HL-60 (cell line): ENCODE data around the gene MPV17L2.

ENCODE experiments used
- DNase-seq, 2 experiments: peaks; one replicate each; pipeline ENCODE4 v3.0.0-alpha.2; 2010 to 2020; ENCODE audit warnings: low read depth in 1 of 2, low spot score in 1 of 2
- H3K27ac ChIP-seq: fragments of 250-450 bp; sonication (Bioruptor Pico); replicated peaks from 2 replicates; pipeline ENCODE4 v1.5.1; 2020; ENCODE audit warnings: mild to moderate bottlenecking, moderate library complexity
- H3K27me3 ChIP-seq: fragments of 250-450 bp; sonication (Bioruptor Pico); 2 replicates; pipeline ENCODE4 v1.5.1; 2021; ENCODE audit warnings: mild to moderate bottlenecking, moderate library complexity; ENCODE audit not compliant: insufficient read depth, poor library complexity, severe bottlenecking
- H3K4me3 ChIP-seq: replicated peaks from 2 replicates; pipeline ENCODE4 v1.5.1; 2011; ENCODE audit warnings: mild to moderate bottlenecking, control low read depth, low read length; ENCODE audit not compliant: insufficient read depth
- GABPA ChIP-seq: IDR thresholded peaks from 2 replicates; pipeline ENCODE4 v1.6.1; 2012; ENCODE audit warnings: low read depth
- POLR2AphosphoS5 ChIP-seq: IDR thresholded peaks from 2 replicates; pipeline ENCODE4 v1.6.1; 2012; ENCODE audit warnings: low read depth
- SPI1 ChIP-seq: IDR thresholded peaks from 2 replicates; pipeline ENCODE4 v1.6.1; 2012; ENCODE audit warnings: low read depth, mild to moderate bottlenecking, borderline replicate concordance
- TF ChIP-seq, protein P1 (sequence below): IDR thresholded peaks from one replicate; pipeline ENCODE4 v1.5.1; 2011; ENCODE audit warnings: low read length, control low read depth, inconsistent platforms; ENCODE audit not compliant: insufficient read depth
- TF ChIP-seq, protein P2 (sequence below): IDR thresholded peaks from 2 replicates; pipeline ENCODE4 v1.6.1; 2012; ENCODE audit warnings: low read depth; ENCODE audit not compliant: insufficient replicate concordance

Gene MPV17L2

DNA sequence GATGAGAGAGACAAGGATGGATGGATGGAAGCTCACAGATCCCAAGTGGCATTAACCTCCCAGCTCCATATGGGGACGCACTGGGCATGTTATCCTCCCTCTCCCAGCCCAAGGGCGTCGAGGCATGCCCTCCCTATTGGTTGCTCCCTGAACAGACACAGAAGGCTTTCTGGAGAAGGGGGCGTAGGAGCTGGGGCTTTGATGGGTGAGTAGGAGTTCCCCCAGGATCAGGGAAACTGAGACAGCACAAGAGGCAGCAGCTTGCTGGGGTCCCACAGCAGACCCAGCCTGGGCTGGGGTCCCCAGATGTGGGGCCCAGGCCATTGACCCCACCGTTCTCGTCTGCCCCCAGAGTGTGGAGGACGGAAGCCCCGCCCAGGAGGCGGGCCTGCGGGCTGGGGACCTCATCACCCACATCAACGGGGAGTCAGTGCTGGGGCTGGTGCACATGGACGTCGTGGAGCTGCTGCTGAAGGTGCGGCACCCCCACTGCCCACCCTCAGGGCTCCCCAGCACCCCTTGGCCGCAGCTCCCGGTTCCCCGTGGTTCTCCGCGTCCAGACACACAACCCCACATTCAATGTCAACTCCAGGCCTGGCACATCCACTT is 47.5 kb upstream of the MPV17L2 start:
- Histone ChIP-seq H3K4me3 (no peak overlapping the region), H3K27ac (no peak overlapping the region), H3K27me3 (no peaks in the 10 kb centered on the region)
- TF ChIP-seq GABPA: no peak
- TF ChIP-seq, protein P1, sequence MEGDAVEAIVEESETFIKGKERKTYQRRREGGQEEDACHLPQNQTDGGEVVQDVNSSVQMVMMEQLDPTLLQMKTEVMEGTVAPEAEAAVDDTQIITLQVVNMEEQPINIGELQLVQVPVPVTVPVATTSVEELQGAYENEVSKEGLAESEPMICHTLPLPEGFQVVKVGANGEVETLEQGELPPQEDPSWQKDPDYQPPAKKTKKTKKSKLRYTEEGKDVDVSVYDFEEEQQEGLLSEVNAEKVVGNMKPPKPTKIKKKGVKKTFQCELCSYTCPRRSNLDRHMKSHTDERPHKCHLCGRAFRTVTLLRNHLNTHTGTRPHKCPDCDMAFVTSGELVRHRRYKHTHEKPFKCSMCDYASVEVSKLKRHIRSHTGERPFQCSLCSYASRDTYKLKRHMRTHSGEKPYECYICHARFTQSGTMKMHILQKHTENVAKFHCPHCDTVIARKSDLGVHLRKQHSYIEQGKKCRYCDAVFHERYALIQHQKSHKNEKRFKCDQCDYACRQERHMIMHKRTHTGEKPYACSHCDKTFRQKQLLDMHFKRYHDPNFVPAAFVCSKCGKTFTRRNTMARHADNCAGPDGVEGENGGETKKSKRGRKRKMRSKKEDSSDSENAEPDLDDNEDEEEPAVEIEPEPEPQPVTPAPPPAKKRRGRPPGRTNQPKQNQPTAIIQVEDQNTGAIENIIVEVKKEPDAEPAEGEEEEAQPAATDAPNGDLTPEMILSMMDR: no peak
- TF ChIP-seq POLR2AphosphoS5: no peak
- DNase-seq: no peak

DNA sequence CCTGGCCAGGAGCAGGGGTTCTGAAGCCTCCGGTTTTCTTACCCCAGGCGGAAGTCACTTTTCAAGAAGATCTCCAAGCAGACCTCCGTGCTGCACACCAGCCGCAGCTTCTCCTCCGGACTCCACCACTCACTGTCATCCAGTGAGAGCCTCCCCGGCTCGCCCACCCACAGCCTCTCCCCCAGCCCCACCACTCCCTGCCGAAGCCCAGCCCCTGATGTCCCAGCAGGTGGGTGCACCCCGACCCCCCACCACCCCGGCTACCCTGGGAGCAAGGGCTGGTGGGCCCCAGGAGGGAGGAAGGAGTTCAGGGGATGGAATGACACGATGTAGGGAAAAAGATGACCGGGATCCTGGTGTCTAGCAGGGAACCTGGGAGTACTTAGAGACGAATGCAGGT is 45.6 kb upstream of the MPV17L2 start:
- TF ChIP-seq, protein P2, sequence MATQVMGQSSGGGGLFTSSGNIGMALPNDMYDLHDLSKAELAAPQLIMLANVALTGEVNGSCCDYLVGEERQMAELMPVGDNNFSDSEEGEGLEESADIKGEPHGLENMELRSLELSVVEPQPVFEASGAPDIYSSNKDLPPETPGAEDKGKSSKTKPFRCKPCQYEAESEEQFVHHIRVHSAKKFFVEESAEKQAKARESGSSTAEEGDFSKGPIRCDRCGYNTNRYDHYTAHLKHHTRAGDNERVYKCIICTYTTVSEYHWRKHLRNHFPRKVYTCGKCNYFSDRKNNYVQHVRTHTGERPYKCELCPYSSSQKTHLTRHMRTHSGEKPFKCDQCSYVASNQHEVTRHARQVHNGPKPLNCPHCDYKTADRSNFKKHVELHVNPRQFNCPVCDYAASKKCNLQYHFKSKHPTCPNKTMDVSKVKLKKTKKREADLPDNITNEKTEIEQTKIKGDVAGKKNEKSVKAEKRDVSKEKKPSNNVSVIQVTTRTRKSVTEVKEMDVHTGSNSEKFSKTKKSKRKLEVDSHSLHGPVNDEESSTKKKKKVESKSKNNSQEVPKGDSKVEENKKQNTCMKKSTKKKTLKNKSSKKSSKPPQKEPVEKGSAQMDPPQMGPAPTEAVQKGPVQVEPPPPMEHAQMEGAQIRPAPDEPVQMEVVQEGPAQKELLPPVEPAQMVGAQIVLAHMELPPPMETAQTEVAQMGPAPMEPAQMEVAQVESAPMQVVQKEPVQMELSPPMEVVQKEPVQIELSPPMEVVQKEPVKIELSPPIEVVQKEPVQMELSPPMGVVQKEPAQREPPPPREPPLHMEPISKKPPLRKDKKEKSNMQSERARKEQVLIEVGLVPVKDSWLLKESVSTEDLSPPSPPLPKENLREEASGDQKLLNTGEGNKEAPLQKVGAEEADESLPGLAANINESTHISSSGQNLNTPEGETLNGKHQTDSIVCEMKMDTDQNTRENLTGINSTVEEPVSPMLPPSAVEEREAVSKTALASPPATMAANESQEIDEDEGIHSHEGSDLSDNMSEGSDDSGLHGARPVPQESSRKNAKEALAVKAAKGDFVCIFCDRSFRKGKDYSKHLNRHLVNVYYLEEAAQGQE: no peak
- TF ChIP-seq, protein P1: no peak
- TF ChIP-seq GABPA (no peak), POLR2AphosphoS5 (no peak), SPI1 (no peak)
- no peak overlapping the region for H3K27ac ChIP-seq
- H3K4me3 ChIP-seq: no peak overlapping the region
- no peak for DNase-seq
- no peaks in the 10 kb centered on the region for H3K27me3 ChIP-seq

DNA sequence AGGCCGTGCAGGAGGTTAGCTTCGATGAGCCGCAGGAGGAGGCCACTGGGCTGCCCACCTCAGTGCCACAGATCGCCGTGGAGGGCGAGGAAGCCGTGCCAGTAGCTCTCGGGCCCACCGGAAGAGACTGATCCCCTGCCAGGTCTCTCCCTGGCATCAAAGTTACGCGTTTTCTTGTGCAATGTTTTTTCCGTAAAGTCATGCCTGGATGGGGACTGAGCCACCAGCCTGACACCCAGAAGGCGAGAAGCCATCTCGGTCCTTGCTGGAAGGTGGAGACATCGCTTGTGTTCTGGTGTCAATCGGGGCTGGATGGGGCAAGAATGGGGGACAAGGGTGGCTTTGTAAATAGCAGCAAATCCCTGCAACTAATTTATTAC is 43.4 kb upstream of the MPV17L2 start:
- Histone ChIP-seq H3K4me3 (no peak overlapping the region), H3K27ac (no peak overlapping the region), H3K27me3 (no peaks in the 10 kb centered on the region)
- no peak for TF ChIP-seq GABPA
- TF ChIP-seq, protein P1: no peak
- no peak for TF ChIP-seq SPI1
- TF ChIP-seq, protein P2: no peak
- no peak for DNase-seq
